ACHN (cell line): ENCODE data around the gene NIN.

Experiments used
- DNase-seq: peaks from one replicate; pipeline ENCODE4 v3.0.0-alpha.2; 2015
- in situ Hi-C: cut with HindIII; loops from 2 replicates; pipeline ENCODE4 v1.10.0; 2017; ENCODE audit warnings: low sequenced_read_pairs, low pct_ligation_motif_present, low pct_unique_long_range_greater_than_20kb

Gene NIN

DNA sequence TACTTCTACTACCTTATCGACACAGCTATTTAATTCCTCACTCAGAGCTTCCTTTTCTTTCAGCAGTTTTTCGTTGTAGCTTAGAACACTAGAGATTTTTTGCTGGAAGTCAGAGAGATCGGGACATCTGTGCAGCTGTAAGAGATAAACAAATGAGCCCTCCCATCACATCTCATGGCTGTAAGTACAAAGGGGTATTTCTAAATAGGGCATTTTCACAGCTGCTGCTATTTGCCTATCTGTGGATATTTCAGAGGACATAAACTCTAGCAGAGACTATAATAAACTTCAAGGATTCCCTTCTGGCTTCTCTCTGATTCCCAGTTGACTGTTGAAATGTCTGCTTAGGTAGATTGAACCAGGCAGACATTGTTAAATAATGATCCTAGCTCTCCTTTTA, 86.7 kb downstream of the NIN start:
- in situ Hi-C loops, result no loop called here

DNA sequence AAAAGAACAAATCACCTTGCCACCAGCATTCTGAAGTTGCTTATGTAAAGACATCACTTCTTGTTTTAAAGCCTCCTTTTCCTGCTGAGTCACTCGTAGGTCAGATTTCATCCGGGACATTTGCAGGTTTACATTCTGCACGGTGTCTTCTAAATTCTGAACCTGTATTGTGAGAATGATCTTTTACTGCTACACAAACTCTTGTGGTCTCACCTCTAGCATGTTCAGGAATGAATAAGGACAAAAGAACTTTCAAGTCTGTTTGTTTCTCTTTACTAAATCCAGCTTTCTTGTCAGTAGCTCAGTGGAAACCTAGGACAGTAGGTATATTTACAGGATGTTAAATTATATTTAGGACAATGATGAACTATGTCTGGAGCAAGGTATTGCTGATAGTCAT, 89.4 kb downstream of the NIN start:
- in situ Hi-C loops, result no loop called here
- no peak for DNase-seq

More for the DNA sequence above, 86.7 kb downstream of the NIN start:
- DNase-seq, result no peak

DNA sequence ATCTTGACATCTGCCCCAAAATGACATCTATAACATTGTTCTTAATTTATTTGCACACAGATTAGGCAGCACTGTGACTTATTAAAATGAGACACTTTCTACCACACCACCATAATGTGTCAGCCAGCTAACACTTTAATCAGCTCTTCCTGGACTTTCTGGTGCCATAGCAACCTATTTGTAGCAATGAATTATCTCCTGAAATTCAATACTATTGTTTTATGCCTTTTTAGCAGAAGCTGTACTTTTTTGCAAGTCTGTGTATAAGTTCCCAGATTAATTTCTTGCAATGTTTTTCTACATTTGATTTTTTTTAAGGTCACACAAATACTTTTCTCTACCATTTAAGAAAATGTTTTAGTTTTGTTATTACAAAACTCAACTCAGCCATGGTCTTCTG, 90.1 kb downstream of the NIN start:
- in situ Hi-C loops, result no loop called here
- no peak for DNase-seq

DNA sequence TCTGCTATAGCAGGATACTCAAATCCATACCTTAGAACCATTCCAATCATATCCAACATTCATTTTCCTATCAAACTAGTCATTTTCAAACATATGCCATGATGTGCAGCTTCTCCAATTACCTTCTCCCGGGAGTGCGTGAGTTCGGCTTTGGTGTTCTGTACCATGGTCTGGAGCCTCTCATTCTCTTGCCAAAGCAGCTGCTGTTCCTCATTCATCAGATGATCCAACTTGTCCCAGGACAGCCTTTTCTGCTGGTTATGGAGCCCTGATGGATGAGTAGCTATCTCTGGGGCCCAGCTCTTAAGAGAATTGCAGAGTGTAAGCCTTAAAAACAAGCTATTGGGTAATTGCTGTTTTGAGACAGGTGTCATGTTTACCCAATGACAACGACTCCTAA, 91.8 kb downstream of the NIN start:
- in situ Hi-C loops, result no loop called here
- no peak for DNase-seq

DNA sequence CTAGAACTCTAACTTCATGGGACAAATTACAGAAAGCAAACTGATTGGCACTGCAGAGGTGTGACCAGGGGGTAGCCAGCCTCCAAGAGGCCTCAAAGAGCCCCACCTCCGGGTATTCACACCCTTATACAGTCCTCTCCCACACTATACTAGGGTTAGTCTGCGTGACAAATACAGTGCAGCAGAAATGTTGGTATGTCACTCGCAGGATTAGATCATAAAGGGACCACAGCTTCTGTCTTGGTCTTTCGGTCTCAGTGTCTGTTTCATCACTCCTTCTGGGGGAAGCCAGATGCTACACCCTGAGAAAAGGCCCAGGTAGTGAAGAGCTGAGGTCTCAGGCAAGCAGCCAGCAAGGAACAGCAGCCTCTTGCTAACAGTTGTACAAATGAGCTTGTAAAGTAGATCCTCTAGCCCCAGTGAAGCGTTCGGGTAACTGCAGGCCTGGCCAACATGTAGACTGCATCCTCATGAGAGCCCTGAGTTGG, 94.0 kb downstream of the NIN start:
- DNase-seq, result no peak
- in situ Hi-C loops, result no loop called here

DNA sequence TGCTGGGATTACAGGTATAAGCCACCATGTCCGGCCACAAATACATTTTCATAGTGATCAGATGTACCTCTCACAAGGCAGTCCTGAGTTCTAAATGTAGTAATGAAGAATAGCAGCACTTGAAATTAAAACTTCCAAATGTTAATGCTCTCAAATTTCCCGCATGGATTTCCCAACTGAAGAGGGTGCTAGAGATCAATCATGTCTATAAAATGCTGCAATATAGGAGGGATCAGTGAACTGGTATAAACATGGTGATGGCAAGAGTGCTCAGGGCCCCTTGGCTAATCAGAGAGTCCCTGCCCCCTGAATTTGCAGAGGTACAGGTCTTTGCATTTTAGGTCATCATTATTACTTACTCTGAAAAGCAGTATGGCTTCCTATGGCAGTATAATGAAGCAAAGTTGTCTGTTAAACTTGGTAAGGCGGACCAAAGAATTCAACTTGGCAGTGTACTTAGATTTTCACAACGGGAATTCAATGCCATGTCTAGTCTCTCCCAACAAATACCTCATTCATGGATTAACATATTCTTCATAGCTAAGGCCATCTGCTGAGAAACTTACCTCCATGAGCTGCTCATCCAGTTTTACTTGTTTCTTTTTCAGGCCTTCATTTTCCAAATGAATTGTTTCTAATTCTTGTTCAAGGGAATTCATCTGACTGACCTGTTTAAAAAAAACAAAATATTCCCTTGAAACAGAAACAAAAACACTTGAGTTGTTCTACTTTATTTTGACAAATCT, 95.8 kb downstream of the NIN start:
- DNase-seq, result no peak
- in situ Hi-C loops, result no loop called here

DNA sequence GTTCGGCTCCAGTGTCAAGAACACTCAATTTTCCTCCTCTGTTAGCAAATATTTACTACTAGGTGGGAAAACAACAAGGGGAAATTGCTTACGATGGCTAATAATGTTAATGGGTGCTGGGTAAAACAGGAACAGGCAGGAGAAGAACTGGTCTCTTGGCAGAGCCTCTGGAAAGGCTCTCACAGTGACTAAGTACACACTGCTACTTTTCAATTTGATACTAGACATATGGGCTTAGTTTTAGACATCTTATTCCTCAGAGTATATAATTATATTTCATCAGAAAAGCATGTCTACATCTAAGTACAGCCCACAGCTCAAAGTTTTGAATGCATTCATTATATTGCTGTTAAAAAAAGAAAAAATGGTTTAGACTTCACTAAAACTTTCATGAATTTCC, 97.5 kb downstream of the NIN start:
- in situ Hi-C loops, result no loop called here
- no peak for DNase-seq

DNA sequence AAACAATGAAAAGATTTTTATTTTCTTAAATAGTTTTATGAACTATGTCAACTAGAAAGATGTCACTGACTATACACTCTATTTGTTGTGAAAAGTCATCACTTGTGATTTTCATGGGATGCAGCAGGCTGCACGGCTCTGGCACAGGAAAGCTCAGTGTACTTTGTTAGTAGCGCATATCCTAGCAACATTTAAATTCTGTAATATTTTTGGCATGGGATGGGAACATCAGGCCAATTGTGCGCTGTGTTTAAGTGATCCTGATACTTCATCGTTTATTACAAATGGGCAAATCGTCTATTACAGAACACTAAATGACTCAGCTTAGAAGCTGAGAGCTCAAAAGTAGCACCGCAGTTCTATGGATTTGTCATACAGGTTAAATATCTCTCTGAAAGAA, 102.1 kb downstream of the NIN start:
- no peak for DNase-seq
- in situ Hi-C loops, result no loop called here

DNA sequence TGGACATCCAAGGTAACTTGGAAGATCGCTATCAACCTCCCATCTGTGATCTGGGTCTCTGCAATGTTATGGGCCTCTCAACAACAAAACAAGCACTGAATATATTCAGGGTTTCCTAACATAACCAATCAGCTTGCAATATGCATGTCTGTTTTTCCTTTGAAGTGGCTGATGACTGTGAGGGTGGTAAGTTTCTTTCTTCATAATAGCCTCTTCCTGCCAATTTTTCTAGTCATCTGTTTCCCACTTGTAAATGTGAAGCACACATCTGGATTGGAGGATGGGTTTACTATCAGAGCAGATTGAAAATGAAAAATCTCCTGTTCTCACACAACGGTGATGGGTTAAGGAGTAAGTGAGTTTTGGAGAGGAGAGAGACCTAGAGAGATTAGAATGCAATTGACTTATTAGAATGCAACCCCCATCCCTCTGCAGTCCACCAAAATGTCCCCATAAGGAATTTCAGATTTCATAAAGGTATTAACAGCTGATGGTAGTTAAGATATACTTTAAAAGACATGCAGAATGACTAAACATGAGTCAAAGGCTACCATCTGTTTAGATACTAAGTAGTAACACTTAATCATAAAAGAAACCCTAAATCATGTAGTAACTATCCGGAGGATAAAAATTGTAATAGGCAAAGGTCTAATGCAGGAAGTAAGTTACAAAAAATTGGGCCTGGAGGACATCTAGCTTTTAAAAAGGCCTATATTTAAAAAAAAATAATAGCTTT, 104.4 kb downstream of the NIN start:
- no peak for DNase-seq
- in situ Hi-C loops, result no loop called here

DNA sequence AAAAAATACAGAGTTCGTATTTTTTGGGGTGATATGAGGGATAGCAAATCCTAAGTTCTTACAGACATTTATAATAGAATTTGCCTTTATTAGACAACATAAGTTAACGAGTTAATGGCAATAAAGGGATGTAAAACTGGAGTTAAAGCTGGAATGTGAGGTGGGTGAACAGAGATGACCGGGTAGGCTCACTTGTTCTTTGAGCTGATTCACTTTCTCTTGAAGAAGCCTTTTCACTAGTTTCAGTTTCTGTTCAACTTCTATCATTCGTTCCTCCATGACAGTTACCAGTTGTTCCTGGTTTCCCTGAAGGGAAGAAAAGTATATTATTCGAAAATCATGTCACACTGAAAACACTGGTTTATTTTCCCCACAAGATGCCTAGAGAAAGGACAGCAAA, 105.2 kb downstream of the NIN start:
- no peak for DNase-seq
- in situ Hi-C loops, result no loop called here

DNA sequence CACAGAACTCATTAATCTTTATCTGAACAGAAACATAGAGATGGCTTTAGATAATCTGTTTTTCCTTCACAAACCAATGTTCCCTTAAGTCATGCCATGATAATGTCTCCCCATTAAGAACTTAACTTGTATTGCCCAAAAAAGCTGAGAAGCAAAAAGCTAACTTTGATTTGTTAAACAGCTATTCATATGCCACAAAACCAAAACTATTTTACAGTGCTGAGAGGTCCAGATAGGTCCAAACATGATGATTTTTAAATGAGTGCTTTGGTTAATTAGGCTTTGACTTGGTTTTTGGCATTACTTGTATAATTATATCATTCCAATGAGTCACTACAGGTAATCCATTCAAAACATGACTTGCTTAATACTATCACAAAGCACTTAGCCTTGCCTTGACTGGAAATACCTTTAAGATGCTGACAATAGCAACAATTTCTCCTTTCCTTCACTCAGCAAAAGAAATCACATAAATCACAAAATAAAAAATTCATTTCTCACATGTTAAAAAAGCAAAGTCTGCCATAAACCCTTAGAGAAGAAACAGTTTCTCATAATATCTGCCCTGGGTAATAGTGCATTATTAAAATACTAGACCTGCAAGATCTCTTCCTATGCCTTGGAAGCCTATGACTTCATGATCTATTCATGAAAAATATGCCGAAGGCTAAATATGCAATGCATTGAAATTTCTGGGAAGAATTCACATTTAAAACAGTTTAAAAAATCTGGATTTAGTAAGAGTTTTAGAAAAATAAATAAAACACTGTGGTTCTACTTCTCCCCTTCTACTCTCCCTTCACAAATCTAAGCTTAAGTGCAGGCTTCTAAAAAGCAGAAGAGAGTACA, 110.8 kb downstream of the NIN start:
- in situ Hi-C loops, result no loop called here
- no peak for DNase-seq

DNA sequence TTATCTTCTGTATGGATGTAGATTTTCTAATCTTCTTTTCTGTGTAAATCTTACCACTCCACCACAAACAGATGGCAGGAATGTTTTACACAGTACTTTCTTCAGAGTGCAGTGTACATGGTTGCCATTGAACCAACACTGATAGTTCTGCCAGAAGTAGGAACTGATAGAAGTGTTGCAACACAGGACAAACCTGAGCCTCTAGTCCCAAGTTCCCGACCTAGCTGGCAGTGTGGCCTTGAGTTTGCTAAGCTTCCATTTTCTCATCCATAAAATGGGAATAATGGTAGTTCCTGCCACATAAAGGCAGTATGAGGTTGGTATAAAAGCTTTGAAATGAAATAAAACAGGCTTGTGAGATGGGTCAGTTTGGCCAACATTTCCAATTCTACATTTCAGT, 112.0 kb downstream of the NIN start:
- DNase-seq, result no peak
- in situ Hi-C loops, result no loop called here

DNA sequence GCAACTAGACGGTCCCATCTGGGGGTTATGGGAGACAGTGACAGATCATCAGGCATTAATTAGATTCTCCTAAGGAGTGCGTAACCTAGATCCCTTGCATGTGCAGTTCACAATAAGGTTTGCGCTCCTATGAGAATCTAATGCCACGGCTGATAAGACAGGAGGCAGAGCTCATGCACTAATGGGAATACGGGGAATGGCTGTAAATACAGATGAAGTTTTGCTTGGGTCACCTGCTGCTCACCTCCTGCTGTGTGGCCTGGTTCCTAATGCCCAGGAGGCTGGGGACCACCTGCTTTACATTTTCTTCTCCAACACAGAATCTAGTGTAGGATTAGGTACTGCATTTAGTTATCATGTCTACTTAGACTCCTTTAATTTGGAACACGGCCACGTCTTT, 113.2 kb downstream of the NIN start:
- DNase-seq, result no peak
- in situ Hi-C loops, result no loop called here

DNA sequence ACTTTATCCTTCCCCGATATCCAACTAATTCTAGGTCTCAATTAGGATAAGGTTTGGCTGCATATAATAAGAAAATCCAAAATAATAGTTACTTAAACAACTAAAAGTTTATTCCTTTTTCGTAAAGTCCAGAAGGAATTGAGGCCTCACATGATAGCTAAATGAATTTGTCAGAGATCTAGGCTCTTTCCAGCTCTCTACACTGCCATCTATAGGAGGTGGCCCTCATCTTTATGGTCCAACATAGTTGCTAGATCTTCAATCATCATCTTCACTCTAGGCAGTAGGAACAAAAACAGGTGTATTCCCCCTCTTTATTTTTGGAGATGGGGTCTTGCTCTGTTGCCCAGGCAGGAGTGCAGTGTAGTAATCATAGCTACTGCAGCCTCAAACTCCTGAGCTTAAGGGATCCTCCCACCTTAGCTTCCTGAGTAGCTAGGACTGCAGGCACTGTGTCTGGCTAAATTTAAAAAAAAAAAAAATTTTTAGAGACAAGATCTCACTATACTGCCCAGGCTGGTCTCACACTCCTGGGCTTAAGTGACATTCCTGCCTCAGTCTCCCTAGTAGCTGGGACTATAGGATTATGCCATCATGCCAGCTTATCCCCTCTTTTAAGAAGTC, 116.4 kb downstream of the NIN start:
- in situ Hi-C loops, result no loop called here
- DNase-seq, result no peak

DNA sequence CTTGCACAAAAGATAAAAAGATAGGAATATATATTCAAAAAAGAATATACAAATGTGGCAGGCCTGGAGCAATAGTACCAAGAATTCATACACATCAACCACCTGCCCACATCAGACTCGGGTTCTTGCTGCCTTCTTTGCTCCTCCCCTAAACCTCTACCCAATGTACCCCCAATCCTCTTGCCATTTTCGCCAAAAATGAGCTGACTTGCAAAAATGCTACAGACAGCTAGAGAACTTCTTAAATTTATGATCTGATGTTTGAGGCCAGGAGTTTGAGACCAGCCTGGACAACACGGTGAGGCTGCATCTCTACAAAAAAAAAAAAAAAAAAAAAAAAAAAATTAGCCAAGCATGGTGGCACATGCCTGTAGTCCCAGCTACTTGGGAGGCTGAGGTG, 119.9 kb downstream of the NIN start:
- in situ Hi-C loops, result no loop called here
- no peak for DNase-seq

DNA sequence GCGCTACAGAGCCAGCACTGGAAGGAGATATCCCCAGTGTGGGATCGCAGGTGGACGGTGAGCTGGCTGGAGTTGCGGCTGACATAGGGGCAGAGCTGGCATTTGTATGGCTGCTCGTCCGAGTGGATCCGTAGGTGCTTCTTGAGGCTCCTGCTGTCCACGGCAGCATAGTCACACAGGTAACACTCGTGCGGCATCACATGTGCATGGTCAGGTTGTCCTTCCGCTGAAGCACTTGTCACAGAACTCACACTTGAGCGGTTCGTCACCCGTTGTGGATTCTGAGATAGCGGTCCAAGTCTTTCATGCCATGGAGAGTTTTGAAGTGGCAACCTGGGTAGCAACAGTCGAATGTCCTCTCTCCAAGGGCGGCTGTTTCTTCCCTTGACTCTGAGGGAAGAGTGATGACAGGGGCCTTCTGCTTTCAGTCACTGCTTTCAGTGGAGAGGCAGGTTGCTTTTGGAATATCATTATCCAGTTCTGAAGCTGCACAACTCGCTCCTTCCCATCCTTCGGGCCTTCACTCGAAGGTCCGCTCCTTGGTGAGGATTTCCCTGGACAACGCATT, 125.9 kb downstream of the NIN start:
- DNase-seq, result no peak
- in situ Hi-C loops, result no loop called here

DNA sequence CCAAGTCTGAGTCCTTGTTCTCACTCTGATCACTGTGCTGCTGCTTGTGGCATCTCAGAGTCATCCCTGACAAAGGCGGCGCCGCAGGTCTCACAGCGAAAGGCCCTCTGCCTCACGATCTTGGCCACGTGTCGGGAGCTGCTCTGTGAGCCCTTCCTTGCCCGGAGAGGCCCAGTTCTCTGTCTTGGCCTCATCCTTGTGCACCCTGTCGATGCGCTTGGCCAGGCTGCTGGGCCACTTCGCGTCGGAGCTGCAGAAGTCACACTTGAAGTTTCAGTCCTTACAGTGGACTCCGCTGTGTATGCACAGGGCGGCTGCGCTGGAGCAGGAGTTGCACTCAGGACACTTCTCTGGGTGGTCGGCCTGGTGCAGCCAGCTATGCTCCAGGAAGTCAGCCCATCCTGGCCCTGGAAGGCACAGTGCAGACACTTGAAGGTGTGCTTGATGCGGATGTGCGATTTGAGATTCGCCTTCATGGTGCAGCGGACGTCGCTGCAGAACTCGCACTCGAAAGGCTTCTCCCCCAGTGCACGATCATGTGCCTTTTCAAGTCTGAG, 126.4 kb downstream of the NIN start:
- in situ Hi-C loops, result no loop called here
- no peak for DNase-seq

DNA sequence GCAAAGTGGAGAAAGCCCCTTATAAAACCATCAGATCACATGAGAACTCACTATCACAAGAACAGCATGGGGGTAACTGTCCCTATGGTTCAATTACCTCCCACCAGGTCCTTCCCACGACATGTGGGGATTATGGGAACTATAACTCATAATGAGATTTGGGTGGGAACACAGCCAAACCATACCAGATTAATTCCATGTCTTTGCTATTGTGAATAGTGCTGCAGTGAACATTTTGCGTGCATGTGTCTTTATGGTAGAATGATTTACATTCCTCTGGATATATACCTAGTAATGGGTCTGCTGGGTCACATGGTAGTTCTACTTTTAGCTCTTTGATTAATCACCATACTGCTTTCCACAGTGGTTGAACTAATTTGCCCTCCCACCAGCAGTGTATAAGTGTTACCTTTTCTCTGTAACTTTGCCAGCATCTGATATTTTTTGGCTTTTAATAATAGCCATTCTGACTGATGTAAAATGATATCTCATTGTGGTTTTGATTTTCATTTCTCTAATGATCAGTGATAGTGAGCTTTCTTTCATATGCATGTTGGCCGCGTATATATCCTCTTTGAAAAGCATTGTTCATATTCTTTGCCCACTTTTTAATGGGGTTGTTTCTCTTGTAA, 133.2 kb downstream of the NIN start:
- no peak for DNase-seq
- in situ Hi-C loops, result no loop called here
